Effector CD8-positive, alpha-beta T cell (primary cell): ENCODE data around the gene GIN1.
"Not testable (repeated sequence)": the region's sequence is repeated elsewhere in the genome, so short reads cannot be mapped to it uniquely, and the experiment has no call there.

Experiments used
- DNase-seq: peaks from one replicate; lab custom pipeline; 2025; lab: John Stamatoyannopoulos, UW

Gene GIN1

DNA sequence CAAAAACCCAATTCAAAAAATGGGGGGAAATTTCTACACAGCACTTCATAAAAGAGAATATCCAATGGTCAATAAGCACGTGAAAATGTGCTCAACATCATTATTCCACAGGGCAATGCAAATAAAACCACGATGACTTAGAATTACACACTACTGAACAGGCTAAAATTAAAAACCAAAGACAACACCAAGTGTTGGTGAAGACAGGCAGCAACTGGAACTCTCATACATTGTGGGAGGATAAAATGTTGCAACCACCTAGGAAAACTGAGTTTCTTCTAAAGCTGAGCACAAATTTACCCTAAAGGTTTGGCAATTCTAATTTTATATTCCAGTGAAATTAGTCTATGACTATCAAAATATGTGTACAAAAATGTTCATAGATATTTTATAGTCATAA is 9.5 kb downstream of the GIN1 start:
- no peak for DNase-seq

DNA sequence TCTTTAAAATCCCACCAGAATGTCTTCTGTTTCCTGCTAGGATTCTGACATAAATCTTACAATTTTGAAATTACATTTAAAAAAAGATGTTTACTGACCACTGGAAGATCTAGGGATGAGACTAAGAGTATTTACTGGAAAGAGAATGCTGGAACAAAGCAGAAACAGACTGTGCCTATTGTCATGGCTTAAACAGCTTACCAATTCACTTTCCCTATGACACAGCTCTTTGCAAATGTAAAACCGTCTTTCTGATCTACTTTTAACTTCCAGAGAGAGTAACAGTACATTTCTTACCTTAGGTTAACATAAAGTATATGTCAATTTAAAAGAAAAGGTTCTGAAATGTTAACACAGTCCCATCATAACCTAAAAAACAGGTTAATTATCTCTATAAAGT is 10.7 kb downstream of the GIN1 start:
- DNase-seq = no peak

DNA sequence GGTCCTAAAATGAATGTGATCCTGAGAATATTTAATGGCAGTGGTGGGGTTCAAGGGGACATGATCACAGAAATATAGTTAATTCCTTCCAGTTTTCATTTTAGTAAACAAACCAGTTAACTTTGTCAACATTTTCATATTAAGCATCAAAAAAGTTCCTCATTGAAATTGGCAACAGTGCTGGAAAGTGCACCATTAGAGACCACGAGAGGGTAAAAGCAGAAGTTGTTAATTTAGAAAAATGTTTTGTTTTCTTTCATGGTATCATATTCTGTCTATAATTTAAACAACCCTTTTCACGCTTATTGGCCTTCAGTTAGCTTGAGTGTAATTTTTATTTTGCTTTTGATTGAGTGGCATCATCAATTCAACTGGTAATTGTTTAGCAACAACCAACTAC is 11.9 kb downstream of the GIN1 start:
- DNase-seq = no peak

DNA sequence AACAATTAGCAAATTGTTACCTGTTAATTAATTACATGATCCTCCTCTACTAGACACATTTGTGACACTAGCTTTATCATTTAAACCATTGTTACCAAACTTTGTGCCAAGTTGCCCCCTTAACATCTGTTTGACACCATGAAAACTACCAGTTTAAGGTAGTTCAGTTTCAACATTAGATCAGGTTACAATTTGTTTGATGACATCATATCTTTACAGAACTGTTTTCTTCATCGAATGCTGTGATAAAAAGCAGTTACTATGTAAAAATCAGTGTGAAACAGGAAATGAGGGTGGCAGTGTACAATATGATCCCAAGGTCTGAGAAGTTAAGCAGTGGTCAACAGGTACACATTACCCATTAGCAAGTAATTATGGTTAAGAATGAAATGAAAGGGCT is 17.7 kb downstream of the GIN1 start:
- DNase-seq = no peak

DNA sequence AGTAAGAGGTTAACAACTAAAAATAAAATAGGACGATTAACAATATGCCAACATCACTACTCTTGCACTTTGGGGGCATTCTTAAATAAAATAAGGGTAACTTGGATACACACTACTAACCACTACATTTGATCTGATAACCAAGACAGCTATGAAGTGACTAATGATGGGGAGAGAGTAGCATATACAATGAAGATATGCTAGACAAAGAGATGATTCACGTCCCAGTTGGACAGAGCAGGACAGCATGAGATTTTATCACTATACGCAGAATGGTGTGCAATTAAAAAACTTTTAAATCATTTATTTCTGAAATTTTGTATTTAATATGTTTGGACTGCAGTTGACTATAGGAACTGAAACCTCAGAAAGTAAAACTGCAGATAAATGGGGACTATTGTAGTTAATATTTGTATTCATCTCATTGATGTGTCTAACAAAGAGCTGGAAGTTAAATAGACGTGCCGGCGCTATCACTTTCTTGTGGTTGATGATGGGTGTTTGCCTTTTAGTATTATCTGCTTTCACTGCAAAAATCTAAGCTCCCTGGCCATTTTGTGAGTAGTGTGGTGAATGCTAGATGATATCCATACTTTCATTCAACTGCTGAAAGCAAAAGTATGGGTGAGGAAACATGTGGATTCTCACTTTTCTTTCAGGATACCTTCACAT is 18.7 kb downstream of the GIN1 start:
- DNase-seq = no peak

DNA sequence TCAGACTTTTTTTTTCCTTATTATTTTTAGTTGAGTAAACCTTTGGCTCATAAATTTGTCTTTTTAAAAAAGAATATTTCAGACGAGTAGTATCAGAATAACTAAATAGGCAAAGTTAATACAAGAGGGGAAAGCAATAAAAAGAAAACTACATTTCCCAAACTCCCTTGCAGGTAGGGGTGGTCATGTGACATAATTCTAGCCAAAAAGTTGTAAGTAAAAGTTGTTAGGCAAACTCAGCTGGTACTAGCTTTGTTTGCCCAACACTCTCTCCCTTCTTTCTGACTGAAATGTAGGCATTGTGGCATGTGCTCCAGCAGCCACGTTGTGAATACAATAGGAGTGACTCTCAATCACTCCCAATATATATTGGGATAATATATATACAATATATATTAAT is 20.9 kb downstream of the GIN1 start:
- no peak for DNase-seq

DNA sequence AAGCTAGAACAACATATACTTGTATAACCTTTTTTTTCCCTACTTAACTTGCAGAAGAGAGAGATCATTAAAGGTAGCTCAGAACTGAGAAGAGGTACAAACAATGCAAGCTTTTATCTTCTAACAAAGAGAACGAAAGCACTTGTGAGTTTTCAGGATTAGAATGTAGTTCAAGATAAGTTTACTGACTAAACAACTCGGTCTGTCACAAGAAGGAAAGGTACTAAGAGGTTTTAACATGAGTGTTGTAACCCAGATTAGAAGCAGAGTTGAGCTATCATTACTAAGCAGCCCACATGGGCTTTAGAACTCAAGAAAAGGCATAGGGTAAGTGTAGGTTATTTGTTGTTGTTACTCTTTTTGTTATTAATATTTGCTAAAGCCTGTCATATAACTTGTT is 25.2 kb downstream of the GIN1 start:
- DNase-seq = no peak

DNA sequence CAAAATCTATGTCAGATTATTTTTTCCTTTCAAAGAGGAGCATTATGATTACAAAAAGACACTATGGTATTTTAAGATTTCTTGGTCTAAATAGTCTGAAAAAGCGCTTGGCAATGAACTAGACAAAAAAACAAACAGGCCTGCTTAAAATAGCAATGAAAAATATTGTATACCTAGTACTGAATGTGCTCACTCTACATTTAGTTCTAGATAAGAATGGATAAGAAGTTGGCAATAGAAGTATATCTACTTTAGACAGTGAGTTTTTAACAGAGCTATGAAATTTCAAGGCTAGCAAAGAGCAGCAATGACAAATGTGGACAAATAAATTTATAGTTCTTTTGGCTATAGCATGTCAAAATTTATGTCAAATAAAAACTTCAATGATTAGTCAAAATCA is 26.2 kb downstream of the GIN1 start:
- DNase-seq = no peak

DNA sequence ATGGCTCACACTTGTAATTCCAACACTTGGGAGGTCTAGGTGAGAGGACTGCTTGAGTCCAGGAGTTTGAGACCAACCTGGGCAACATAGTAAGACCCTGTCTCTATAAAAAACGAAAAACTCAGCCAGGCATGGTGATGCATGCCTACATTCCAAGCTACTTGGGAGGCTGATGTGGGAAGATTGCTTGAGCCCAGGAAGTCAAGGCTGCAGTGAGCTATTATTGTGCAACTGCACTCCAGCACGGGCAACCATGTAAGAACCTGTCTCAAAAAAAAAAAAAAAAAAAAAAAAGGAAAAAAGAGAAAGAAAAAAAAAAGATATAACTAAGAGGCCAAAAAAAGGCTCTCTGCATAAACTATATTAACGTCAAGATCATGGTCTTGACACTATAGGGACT is 27.3 kb downstream of the GIN1 start:
- DNase-seq = no peak

DNA sequence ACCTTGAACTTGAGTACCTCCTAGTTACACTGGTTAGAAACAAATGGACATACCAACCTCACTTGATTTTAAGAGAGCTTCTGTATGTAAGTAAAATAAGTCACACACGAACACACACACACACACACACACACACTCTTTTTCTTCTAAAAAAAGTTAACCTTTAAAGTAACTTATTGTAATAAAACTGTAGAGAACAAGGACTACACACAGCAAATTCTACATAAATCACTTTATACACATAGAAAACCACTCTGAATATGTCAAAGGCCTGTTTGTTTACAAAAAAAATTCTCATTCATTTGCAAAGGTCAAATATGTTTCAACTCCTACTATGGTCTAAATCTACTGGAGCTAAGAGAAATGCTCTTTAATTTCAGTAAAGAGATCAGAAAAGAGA is 29.1 kb downstream of the GIN1 start:
- no peak for DNase-seq

DNA sequence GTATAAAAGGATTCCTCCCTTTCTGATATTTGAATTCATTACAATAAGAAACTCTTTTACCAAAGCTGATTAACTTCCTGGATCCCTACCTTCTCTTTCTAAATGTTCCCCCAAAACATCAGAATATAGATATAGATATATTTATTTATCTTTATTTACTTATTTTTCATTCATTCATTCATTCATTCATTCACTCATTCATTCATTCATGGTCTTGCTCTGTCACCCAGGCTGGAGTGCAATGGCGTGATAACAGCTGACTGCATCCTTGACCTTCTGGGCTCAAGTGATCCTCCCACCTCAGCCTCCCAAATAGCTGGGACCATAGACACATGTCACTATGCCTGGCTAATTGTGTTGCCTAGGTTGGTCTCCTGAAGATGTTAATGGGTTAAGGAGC is 30.7 kb downstream of the GIN1 start:
- DNase-seq = no peak

DNA sequence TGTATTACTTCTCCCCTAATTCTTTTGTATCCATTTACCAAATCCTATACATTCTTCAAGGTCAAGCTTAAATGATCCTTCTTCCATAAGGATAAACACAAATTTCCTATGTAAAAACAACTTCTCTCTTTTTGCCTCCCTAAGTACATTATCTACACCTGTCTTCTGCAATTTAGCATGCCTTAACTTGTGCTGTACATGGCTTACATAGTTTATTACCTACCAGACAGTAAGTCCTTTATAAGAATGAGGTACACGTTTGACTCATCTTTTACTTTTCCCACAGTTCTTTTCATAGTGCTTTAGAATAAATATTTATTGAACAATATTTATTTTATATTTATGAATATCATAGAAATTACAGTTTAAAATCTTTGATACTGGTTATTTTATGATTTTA is 33.4 kb downstream of the GIN1 start:
- no peak for DNase-seq

DNA sequence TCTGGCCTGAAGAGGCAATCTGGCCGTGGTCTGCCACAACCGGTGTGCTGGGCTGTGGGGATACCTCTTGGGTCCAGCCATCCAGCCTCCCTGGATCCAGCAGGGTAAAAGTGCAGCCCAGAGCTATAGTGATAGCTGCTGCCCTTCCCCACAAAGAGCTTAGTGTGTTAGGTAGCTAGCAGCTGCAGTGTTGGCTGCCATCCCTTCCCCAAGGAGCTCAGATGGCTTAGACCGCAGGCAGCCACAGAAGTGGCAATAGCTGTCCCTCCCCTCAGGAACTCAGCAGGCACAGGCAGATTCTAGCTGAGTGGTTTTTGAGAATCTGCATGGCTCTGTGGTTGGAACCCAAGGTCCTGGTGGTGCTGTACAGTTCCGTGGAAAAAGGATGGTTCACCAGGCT is 40.1 kb downstream of the GIN1 start:
- no peak for DNase-seq

DNA sequence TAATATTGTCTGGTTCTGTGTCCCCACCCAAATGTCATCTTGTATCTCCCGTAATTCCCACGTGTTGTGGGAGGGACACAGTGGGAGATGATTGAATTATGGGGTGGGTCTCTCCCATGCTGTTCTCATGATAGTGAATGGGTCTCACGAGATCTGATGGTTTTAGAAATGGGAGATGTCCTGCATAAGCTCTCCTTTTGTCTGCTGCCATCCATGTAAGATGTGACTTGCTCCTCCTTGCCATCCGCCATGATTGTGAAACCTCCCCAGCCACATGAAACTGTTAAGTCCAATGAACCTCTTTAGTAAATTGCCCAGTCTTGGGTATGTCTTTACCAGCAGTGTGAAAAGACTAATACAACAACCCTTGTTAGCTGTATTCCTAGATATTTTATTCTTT is 44.5 kb downstream of the GIN1 start:
- DNase-seq = no peak

DNA sequence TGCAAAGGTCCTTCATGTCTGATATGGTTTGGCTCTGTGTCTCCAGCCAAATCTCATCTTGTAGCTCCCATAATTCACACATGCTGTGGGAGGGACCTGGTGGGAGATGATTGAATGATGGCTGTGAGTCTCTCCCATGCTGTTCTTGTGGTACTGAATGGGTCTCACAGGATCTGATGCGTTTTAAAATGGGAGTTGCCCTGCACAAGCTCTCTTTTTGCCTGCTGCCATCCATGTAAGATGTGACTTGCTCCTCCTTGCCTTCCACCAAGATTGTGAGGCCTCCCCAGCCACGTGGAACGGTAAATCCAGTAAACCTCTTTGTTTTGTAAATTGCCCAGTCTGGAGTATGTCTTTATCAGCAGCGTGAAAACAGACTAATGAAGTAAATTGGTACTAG is 46.4 kb downstream of the GIN1 start:
- DNase-seq = not testable (repeated sequence)

DNA sequence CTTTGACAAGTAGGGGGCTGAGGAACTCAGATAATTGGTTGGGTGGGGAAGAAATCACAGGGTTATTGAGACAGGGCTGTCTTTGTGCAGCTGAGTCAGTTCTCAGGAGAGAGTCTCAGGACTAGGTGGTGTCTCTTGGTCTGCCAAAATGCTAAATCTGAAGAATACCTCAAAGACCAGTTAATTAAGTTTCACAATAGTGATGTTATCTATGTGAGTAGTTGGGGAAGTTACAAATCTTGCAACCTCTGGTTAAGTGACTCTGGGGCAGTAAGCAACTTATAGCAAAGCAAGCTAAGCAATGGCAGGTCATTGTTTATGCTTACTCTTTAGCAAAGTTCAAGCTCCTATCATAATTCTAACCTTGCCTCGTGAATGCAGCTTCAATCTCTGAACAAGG is 53.6 kb downstream of the GIN1 start:
- DNase-seq = no peak

DNA sequence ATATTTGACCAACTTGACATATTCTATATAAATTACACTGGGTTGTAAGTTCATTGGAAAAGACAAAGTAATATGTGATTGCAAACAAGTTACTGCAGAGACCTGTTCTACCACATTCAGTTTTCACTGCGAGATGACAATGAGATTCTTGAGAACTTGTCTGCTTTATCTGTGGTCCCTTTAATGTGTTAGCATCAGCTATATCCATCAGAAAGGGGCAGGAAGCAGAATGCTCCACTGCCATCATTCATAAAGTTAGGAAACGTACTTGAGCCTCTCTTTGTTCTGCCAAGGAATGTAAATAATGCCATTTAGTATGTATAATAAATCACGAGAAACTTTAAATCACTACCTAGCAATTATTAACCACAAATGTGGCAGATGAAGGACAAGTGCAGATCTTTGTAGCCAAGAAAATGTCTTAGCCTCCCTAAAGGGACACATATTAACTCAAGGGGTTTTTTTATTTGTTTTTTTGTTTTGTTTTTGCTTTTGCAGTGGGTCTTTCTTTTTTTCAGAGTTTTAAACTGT is 59.4 kb downstream of the GIN1 start:
- DNase-seq = no peak

DNA sequence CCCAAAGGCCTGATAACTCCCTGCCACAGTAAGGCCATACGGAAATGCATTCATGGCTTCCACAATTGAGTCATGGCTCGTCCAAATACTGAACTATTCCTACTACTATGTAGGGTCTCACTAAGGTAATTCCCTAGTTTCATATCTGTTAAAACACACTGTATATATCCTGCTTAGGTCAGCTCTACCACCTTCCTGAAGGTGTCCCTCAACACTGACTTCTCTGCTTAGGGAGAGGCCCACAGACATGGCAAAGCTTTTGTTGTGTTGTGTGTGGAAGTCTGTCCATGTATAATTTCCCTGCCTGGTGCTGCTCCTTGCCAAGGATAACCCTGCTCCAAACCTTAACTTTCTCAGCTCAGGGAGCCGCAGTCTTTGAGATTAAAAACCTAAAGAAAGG is 60.4 kb downstream of the GIN1 start:
- no peak for DNase-seq

DNA sequence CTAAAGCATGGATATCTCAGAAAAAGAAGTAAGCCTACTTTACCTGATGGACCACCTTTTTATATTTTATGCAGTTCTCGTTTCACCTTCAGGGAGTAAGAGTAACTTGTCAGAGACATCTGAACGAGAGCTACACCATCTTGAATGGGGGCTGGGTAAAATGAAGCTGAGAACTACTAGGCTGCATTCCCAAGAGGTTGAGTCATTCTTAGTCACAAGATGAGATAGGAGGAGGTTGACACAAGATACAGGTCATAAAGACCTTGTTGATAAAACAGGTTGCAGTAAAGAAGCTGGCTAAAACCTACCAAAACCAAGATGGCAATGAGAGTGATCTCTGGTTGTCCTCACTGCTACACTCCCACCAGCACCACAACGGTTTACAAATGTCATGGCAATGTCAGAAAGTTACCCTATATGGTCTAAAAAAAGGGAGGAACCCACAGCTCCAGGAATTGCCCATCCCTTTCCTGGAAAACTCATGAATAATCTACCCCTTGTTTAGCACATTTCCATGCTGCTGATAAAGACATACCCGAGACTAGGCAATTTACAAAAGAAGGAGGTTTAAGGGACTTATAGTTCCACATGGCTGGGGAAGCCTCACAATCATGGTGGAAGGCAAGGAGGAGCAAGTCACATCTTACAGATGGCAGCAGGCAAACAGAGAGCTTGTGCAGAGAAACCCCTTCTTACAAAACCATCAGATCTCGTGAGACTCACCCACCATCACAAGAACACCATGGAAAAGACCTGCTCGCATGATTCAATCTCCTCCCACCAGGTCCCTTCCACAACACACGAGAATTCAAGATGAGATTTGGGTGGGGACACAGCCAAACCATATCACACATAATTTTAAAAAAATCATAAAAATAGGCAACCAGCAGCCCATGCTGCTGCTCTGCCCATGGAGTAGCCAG is 62.5 kb downstream of the GIN1 start:
- DNase-seq = no peak

DNA sequence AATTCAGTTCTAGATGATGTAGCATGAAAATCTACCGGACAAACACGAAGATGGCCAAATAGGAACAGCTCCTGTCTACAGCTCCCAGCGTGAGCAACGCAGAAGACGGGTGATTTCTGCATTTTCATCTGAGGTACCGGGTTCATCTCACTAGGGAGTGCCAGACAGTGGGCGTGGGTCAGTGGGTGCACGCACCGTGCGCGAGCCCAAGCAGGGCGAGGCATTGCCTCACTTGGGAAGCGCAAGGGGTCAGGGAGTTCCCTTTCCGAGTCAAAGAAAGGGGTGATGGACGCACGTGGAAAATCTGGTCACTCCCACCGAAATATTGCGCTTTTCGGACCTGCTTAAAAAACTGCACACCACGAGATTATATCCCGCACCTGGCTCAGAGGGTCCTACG is 73.2 kb downstream of the GIN1 start:
- DNase-seq = not testable (repeated sequence)

DNA sequence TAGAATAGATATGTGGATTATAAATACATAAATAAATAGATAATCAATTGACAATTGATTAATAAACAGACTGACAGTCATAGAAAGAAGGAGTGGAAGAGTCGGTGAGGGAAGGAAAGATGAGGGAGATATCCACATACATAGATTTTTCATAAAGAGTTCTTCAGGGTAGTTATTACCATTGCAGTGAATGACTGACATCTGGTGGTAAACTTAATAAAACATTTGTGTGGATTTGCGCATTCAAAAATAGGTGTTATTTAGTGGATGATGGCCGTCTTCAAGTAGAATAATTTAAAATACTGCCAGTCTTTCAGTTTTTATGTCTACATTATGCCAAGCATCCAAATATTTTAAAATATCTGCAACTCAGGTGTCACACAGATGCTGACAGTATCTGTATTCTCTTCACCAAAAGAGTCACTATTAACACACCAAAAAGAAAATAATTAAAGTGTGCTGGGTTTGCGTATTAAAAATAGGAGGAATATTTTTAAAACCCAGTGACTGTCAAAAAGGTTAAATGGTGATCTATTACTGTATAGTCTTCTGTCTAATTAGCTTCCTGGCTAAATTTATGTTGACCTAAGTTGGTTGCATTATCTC is 78.8 kb downstream of the GIN1 start:
- no peak for DNase-seq

DNA sequence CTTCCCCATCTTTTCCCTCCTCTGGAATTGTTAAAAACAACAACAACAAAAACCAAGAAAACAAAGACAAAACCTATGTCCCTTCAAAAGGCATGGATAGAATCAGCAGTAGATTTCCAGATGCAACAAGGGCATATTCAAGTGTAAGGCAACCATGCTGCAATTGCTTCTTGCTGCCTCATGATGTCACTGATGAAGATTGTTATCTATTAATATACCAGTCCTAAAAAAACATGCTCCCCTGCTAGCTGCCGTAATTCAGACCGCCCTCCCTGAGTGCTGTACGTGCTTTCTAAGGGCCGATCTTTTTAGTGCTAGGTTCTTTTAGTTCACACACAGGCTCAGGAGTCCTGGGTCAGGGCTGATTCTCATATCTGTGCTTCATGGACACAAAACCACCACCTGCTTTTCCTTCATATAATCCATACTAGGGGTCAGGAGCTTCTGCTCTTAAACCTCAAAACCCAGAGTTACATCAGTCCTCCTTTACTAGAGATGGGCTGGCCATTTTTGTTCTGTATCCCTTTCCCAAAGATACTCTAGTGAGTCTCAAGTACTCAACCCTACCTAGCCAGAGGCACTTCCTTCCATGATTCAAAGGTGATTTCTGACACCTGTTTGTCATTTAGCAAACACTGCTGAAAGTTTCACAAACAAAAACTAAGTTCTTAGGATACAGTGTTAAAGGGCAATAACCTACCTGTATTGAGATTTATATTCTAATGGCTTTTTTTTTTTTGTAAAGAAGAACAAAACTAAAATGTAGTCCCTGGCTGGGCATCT is 82.1 kb downstream of the GIN1 start:
- no peak for DNase-seq
